ENCODE results near the gene TEX51.

The TEX51 gene

GRCh38 chr2:126879348-126880298, 19.1 kb upstream of the TEX51 start:
- DNase-seq (ENCODE audit: low read depth): no peak

- DNase-seq (ENCODE audit: low read depth): no peak
Measured at GRCh38 chr2:126880324-126880723, 18.4 kb upstream of the TEX51 start.

GRCh38 chr2:126880817-126881216, 17.9 kb upstream of the TEX51 start:
- no peak for DNase-seq (ENCODE audit: low read depth)

GRCh38 chr2:126881591-126881990, 17.1 kb upstream of the TEX51 start:
- no peak for DNase-seq (ENCODE audit: low read depth)

- no peak for DNase-seq (ENCODE audit: low read depth)
Measured at GRCh38 chr2:126882181-126882580, 16.5 kb upstream of the TEX51 start.

GRCh38 chr2:126882736-126883665, 15.7 kb upstream of the TEX51 start:
- DNase-seq (ENCODE audit: low read depth): no peak

GRCh38 chr2:126883666-126884040, 15.0 kb upstream of the TEX51 start:
- no peak for DNase-seq (ENCODE audit: low read depth)

GRCh38 chr2:126884861-126885750, 13.6 kb upstream of the TEX51 start:
- DNase-seq (ENCODE audit: low read depth): no peak

GRCh38 chr2:126885751-126886210, 12.9 kb upstream of the TEX51 start:
- DNase-seq (ENCODE audit: low read depth): no peak

- peak; percentile 31 for DNase-seq (ENCODE audit: low read depth)
Measured at GRCh38 chr2:126886211-126886915, 12.3 kb upstream of the TEX51 start.

GRCh38 chr2:126886916-126887280, 11.8 kb upstream of the TEX51 start:
- DNase-seq (ENCODE audit: low read depth): no peak

- no peak for DNase-seq (ENCODE audit: low read depth)
Measured at GRCh38 chr2:126887506-126887905, 11.2 kb upstream of the TEX51 start.

GRCh38 chr2:126888046-126888445, 10.6 kb upstream of the TEX51 start:
- DNase-seq (ENCODE audit: low read depth): no peak

- no peak for DNase-seq (ENCODE audit: low read depth)
Measured at GRCh38 chr2:126889071-126889470, 9.6 kb upstream of the TEX51 start.

- DNase-seq (ENCODE audit: low read depth): no peak
Measured at GRCh38 chr2:126889496-126890135, 9.1 kb upstream of the TEX51 start.

GRCh38 chr2:126890136-126890510, 8.6 kb upstream of the TEX51 start:
- DNase-seq (ENCODE audit: low read depth): no peak

GRCh38 chr2:126890551-126891450, 7.9 kb upstream of the TEX51 start:
- DNase-seq (ENCODE audit: low read depth): no peak

GRCh38 chr2:126891681-126892500, 6.8 kb upstream of the TEX51 start:
- no peak for DNase-seq (ENCODE audit: low read depth)

GRCh38 chr2:126893153-126893552, 5.5 kb upstream of the TEX51 start:
- no peak for DNase-seq (ENCODE audit: low read depth)

Data from activated gamma-delta T cell treated with anti-CD3 and anti-CD28 coated beads, Interleukin-2, amount 50 U/mL, for 16 hours (primary cell).